HS-27A (cell line): ENCODE measurements around the gene KCNMB4.
"Not testable (repeated sequence)": the region's sequence is repeated elsewhere in the genome, so short reads cannot be mapped to it uniquely, and the experiment has no call there.

Experiments
- DNase-seq: peaks from one replicate; pipeline ENCODE4 v3.0.0-alpha.2; 2012; ENCODE audit warnings: low read depth, missing footprints

KCNMB4 gene

DNA sequence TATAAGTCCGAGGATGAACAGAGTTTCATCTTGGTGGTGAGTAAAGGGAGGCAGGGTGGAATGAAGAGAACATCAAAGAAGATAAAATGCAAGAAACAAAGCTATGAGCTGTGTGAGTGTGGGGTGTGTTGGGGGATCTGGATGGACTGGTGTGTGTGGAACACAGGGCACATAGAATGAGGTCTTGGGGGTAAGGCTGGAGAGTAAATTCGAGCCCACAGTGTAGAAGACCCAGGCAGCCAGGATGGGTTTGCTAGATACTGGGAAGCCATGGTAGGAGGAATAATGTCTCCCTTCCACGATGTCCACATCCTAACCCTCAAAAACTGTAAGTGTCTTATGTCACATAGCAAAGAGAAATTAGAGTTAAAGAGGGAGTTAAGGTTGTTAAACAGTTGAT lies 6.8 kb downstream of the KCNMB4 start:
- no peak for DNase-seq

DNA sequence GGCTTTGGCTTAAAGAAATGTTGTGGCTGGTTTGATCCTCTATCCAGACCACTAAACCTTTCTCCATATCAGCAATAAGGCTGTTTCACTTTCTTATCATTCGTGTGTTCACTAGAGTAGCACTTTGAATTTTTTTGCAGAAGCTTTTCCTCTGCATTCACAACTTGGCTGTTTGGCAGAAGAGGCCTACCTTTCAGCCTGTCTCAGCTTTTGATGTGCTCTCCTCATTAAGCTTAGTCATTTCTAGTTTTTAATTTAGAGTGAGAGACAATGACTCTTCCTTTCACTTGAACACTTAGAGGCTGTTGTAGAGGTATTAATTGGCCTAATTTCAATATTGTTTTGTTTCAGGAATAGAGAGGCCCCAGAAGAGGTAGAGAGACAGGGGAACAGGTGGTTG lies 13.8 kb downstream of the KCNMB4 start:
- DNase-seq = no peak

DNA sequence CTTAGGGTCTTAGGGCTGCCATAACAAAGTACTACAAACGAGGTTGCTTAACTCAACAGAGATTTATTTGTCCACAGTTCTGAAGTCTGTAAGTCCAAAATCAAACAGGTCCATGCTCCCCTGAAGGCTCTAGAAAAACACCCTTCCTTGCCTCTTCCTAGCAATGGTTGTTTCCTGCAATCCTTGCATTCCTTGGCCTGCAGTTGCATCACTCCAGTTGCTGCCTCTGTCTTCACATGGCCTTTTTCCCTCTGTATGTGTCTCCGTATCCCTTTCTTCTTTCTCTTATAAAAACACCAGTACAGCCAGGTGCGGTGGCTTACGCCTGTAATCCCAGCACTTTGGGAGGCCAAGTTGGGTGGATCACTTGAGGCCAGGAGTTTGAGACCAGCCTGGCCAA lies 17.4 kb downstream of the KCNMB4 start:
- DNase-seq = no peak

DNA sequence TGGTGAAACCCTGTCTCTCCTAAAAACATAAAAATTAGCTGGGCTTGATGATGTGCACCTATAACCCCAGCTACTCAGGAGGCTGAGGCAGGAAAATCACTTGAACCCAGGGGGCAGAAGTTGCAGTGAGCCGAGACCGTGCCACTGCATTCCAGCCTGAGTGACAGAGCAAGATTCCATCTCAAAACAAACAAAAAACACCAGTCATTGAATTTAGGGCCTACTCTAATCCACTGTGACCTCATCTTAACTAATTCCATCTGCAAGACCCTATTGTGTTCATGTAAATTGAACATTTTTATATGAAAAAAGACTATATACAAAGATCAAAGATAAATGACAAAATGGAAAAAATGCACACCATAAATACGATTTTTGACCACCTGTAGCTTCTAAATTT lies 17.8 kb downstream of the KCNMB4 start:
- DNase-seq = no peak

DNA sequence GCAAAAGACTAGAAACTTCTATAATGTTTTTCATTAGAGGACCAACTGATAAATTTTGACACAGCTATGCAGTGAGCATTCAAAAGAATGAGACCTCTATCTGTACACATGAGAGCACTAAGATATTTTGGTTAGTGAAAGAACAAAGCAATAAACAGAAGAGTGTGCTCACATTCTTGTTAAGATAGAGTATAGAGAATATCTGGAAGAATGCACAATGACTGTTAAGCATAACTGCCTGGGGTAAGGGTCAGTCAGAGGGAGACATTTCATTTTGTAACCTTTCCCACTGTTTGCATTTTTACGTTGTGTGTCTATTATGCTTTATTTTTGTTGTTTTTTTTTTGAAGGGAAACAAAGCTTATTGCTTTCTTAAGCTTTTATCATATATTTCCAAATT lies 20.7 kb downstream of the KCNMB4 start:
- DNase-seq = no peak

DNA sequence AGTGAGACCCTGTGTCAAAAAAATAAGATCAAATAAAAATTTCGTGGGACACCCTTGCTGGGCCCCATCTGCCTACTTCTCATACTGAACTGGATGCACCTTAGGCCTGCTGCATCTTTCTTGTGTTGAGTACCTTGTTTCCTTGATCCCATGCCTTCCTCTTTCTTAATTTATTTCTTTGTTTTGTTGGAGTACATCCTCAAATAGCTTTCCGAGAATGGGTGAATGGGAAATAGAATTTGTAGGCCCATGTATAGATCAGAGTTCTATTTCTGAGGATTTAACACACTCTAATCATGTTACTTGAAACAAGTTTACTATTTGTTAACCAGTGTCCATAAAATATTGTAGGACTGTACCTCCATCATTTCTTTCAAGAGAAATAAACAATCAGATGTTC lies 23.6 kb downstream of the KCNMB4 start:
- no peak for DNase-seq

DNA sequence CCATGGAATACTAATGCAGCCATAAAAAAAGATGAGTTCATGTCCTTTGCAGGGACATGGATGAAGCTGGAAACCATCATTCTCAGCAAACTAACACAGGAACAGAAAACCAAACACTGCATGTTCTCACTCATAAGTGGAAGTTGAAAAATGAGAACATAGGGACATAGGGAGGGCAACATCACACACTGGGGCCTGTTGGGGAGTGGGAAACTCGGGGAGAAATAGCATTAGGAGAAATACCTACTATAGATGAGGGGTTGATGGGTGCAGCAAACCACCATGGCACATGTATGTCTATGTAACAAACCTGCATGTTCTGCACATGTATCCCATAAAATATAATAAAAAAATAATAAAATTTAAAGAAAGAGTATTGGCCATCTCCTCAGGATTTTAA lies 26.5 kb downstream of the KCNMB4 start:
- DNase-seq = not testable (repeated sequence)

DNA sequence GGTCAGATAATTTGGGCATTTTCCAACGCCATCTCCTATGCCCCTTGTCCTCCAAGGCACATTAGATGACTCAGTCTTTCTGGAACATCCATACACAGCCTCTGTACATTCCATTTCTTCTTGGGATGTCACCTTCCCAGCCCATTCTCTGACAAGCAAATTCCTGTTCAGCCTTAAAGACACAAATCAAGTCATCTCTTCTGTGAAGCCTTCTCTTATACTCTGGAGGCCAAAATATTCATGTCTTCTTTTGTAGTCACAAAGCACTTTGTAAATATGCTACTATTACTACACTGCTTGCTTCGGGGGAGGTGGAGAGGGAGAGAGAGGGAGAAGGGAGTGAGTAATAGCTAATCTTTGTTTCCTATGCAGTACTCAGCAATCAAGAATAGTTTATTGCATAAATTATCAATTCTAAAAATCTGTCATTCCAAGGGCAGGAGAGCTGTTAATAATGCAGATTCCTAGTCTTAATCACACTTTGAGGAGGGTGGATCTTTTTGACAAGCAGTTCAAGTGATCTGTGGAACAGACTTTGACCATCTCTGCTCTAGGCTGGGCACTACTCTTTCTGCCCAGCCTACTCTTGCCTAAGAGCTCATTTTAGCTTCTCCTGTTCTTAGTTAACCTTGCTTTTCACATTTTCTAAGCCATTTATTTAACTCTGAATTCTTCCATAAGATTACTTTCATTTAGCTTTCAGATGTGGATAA lies 27.9 kb downstream of the KCNMB4 start:
- peak; percentile 4 for DNase-seq

DNA sequence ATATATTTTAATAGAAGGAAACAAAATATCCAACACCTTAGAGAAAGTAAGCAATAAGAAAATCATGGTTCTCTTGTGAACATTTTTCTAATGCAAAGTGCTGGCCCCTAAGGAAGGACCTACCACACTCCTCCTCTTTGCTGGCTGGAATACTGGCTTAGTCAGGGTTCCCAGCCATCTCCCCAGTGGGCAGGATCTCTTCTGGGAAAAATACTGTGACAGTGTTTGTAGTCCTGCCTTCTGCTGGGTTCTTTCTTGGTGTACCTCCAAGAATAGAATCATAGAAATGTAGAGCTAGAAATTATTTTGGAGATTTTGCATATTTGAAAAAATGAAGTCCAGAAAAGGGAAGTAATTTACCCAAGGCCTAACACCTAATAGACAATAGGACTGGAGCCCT lies 31.9 kb downstream of the KCNMB4 start:
- no peak for DNase-seq

DNA sequence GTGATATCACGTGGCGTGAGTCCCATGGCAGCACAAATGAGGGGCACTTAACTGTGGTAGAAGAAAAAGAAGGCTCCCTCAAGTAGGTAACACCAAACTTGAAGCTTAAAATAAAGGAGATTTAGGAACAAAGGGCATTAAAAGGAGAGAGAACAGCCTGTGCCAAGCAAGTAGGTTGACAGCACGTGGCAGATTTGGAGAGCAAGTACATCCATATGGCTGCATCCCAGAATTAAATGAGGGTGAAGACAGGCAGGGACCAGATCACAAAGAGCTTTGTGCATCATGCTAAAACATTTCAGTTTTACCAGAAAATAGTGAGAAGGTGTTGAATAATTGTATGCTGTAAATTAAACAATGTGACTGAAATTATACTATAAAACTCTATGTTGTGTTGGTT lies 32.8 kb downstream of the KCNMB4 start:
- DNase-seq = no peak

DNA sequence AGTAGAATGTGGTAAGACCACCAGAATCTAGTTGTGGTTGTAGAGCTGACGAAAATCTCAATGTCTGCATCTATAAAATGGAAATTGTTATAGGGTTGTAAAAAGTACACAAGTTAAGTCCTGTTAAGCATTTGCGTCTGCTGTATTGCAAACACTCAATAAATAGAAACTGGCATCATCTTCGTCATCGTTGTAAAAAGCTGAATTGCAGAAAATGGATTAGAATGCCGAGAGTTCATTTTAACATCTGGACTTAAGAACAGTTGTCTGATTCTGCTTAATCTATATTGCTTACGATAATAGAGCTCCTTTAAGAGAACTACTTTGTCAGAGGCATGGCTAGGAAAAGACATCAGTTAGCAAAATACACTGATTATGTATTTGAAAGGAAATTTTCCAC lies 33.2 kb downstream of the KCNMB4 start:
- DNase-seq = no peak

DNA sequence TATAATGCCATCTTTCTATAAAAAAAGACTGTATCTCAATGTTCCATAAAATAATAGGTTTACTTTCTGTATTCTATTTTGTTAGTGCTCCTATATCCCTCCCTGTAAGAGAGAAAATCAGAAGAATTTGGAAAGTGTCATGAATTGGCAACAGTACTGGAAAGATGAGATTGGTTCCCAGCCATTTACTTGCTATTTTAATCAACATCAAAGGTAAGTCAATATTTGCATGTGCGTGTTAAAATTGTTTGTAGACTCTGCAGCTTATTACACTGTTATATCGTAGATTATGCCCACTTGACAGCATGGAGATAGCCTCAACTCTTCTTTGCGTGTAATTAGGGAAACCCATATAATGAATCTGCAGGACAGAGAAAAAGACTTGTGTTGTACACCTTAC lies 34.0 kb downstream of the KCNMB4 start:
- DNase-seq = no peak

DNA sequence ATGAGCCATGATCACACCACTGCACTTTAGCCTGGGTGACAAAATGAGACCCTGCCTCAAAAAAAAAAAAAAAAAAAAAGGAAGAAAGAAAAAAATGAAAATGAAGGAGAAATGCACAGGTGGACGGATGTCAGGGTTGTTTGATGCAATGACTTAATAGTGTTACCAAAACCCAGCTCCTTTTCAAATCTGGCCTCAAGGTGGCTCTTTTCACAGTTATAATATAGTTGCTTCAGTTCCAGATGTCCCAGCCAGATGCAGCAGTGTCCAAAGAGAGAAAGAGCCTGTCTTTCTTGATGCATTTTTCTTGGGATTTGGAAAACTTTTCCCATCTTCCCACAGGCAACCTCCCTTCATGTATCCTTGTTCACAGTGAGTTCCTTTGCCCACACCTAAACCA lies 36.5 kb downstream of the KCNMB4 start:
- DNase-seq = no peak

DNA sequence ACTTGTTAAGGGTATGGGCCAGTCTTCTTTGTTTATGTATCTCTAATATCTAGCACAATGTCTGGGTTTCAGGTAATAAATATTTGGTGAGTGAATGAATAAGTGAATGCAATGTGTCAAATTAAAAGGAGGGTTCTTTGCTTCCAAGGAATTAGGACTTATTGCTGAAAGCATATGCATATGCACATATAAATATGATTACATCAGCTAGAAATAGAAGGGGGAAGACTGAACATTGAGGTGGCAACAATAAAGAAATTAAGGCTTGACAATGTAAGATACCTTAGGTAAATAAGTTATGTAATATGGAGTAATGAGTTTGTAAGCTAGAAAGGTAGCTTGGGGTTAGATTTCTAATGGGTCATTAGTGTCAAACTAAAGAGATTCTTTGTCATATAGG lies 37.7 kb downstream of the KCNMB4 start:
- no peak for DNase-seq

DNA sequence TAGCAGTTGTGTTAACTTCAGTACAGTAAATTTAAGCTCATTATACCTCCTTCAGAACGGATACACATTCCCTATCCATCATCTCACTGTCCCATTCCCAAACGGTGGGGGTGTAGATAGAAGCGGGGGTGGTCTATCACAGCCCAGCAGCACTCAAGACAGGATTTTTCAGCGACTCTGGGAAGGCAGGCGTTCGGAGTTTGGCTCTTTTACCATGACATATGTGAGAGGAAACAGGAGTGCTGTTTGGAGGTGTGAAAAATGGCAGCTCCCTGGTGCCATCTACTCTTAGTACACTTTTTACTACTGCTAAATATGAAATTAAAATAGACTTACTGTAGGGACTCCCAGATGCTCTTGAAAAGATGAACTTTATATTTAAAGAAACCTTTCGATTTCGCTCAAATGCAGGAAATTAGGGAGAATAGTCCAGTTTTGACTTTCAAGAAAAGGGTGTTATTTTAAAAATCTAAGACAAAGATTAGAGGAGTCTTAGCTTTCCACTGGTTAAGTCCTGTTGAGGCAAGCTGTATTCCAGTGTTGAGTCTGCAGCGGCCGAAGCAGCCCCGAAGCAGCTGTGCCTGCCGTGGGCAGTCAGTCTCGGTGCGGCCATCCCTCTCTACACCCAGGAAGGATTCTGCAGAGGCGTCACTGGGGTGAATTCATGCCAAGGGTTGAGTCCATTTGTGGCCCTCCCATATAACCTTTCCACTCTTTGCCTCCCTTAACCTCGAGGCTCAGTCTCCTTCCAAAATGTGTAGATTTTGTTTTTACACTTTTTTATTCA lies 42.1 kb downstream of the KCNMB4 start:
- no peak for DNase-seq

DNA sequence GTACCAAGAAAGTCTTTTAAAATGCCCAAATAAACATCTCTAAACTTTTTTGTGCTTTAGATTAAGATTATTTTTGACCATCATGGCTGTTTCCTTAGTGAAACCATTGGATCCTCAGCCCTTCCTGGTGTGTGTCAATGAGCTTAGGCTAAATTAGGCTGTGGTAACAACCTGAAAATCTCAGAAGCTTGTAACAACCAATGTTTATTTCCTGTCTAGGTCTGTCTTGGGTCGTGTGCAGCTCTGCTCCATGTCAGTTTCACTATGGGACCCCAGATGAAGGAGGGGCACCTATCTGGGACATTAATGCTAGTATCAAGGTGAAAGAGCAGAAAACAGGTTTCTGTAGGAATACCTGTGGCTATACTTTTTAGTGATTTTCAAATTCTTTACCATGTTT lies 49.9 kb downstream of the KCNMB4 start:
- DNase-seq = no peak

DNA sequence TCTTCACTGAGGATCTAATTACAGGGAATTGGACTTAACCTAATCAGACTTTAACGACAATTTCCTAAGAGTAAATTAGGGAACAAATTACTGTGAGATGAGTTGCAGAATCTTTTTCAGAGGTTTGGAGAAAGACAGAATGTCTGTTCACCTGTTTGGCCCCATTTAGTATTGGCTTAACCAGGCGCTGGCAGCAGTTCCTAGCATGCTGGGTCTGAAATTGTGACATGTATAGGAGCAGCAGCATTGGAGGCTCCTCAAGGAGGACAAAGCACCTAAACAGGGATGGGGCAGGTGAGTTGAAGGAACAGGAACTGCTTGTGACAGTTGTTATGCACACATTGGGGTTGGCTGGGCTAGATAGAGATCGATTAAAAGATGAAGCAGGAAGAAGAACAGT lies 51.0 kb downstream of the KCNMB4 start:
- no peak for DNase-seq

DNA sequence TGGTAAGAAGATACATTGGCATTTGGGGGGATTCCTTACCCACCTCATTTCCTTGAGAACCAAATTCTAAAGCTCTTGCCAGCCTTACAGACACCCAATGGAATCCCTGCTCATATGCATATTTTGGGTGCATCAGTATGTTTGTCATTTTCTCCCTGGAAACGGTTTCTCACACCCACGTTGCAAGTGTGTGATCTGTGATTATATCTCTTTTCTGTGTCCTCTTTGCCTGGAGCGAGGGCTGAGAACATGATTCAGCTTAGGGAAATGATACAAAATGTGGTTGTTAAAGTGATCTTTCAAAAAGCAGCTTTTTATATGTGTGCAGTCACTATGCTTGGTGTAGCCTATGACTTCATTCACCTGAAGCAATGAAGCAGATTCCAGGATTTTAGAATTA lies 52.0 kb downstream of the KCNMB4 start:
- no peak for DNase-seq

DNA sequence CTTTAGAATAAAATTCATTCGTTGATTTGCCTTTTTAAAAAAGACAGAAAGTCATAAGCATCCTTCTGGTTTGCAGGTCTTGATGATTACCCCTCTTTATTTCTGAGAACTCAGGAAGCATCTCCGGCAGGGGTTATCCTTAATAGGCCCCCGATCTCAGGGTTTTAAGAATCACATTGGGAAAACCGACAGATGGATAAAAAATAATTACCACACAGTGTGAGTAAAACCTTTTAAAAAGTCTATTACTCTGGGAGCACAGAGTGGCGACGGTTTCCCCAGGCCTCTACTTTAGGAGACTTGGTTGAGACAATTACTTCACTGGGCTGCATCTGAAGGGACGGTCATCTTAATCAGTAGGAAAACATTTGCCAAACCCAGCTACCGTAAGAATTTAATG lies 56.5 kb downstream of the KCNMB4 start:
- no peak for DNase-seq

DNA sequence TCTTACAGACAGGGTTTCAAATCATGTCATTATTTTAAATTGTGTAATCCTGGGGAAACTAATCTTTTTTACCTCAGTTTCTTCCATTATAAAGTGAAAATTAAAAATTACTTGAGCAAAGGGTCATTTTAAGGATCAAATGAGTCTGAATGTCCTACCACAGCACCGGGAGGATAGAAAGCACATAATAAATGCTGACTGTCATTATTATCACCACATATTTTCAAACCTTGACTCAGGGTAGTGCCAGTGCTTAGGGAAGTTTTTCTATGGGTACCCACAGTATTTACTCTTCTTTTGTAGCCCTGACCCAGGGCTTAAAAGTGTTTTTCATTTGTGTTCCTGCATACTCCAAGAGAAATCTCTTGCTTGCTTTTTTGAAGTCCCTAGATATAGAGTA lies 60.5 kb downstream of the KCNMB4 start:
- DNase-seq = no peak

DNA sequence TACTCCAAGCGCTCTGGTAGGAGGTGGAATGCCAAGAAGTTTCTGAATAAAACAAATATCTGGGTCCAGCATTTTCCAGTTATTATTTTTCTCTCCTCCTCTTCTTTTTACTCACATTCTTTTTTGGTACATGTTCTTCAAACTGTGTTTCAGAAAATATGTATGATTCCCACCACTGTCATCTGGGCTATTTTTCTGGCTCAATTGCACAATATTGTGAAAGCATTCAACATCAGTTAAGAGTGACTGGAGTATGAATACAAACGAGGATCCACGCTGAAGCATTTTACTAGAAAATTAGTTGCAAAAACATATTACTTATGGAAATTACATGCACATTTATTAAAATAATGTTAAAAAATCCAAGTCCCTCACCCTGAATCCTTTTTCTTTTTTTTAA lies 61.5 kb downstream of the KCNMB4 start:
- DNase-seq = no peak

DNA sequence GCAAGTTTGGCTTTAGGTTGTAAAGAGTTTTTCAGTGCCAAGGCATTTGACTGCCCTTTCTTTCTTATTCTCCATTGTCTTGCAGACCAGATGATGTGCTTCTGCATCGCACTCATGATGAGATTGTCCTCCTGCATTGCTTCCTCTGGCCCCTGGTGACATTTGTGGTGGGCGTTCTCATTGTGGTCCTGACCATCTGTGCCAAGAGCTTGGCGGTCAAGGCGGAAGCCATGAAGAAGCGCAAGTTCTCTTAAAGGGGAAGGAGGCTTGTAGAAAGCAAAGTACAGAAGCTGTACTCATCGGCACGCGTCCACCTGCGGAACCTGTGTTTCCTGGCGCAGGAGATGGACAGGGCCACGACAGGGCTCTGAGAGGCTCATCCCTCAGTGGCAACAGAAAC lies 64.3 kb downstream of the KCNMB4 start:
- DNase-seq = no peak

DNA sequence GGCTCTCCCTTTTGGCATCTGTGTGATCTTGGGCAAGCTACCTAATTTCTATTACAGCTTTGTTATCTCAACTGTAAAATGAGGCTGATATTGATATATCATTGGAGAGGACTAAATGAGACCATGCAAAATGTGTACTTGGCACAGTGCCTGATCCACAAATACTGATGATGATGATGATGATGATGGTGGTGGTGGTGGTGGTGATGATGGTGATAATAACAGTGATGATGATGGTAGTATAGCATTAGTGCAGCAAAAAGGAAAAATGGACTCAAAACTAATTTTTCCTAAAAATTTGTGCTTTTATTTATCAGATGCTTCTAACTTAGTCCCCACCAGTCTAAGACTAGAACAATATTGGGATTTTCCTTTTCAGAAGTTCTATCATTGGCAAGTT lies 70.7 kb downstream of the KCNMB4 start:
- no peak for DNase-seq
